Liver (tissue), 9 donors: ENCODE measurements around the gene TMPRSS6. TPM values are rescaled to one million over a fixed set of nuclear protein-coding genes. Genes with fewer than 3 reads are reported as not detected.

Experiments
- DNase-seq: peaks from one replicate; pipeline ENCODE4 v3.0.0-alpha.2; 2017; ENCODE audit warnings: low spot score
- H3K27ac ChIP-seq, 2 donors: one replicate each; pipeline ENCODE4 v1.7.0; 2013; ENCODE audit warnings: inconsistent platforms in 2 of 2, low read length in 2 of 2, control low read depth in 1 of 2, low read depth in 1 of 2, mild to moderate bottlenecking in 1 of 2
- H3K27me3 ChIP-seq, 4 donors: one replicate each; pipeline versions ENCODE4 v1.6.1 to v1.7.0; 2013; ENCODE audit warnings: low read length in 3 of 4, inconsistent platforms in 1 of 4, mild to moderate bottlenecking in 1 of 4, moderate library complexity in 1 of 4; ENCODE audit not compliant: control insufficient read depth in 4 of 4, insufficient read depth in 4 of 4
- H3K36me3 ChIP-seq, 4 donors: one replicate each; pipeline versions ENCODE4 v1.6.1 to v1.7.0; 2013; ENCODE audit warnings: low read length in 3 of 4, mild to moderate bottlenecking in 3 of 4, low read depth in 1 of 4, moderate library complexity in 1 of 4; ENCODE audit not compliant: control insufficient read depth in 4 of 4, insufficient read depth in 3 of 4
- H3K4me1 ChIP-seq, 4 donors: one replicate each; pipeline versions ENCODE4 v1.6.1 to v1.7.0; 2013; ENCODE audit warnings: low read length in 3 of 4, mild to moderate bottlenecking in 3 of 4, moderate library complexity in 1 of 4; ENCODE audit not compliant: control insufficient read depth in 4 of 4, insufficient read depth in 4 of 4
- H3K4me3 ChIP-seq, 3 donors: one replicate each; pipeline versions ENCODE4 v1.6.1 to v1.7.0; 2013; ENCODE audit warnings: low read length in 3 of 3, control low read depth in 1 of 3, low read depth in 1 of 3, mild to moderate bottlenecking in 1 of 3
- H3K9ac ChIP-seq, 2 donors: one replicate each; pipeline ENCODE4 v1.7.0; 2013; ENCODE audit warnings: low read length in 2 of 2, mild to moderate bottlenecking in 2 of 2, moderate library complexity in 2 of 2, control low read depth in 1 of 2, low read depth in 1 of 2
- H3K9me3 ChIP-seq, 4 donors: one replicate each; pipeline versions ENCODE4 v1.6.1 to v1.7.0; 2013; ENCODE audit warnings: low read length in 3 of 4; ENCODE audit not compliant: control insufficient read depth in 4 of 4
- ATF3 ChIP-seq: IDR thresholded peaks from 2 replicates; pipeline ENCODE4 v1.6.1; 2016; ENCODE audit warnings: antibody characterized with exemption
- EGR1 ChIP-seq, 2 donors: IDR thresholded peaks; 2 replicates each; pipeline ENCODE4 v1.6.1; 2016 to 2018; ENCODE audit warnings: antibody characterized with exemption in 2 of 2, low read depth in 2 of 2
- FOXA2 ChIP-seq: IDR thresholded peaks from 2 replicates; pipeline ENCODE4 v1.6.1; 2016; ENCODE audit warnings: antibody characterized with exemption
- GABPA ChIP-seq, 2 donors: IDR thresholded peaks in 1 of 2; conservative IDR thresholded peaks in 1 of 2; 2 replicates each; pipeline ENCODE4 v1.6.1; 2016; ENCODE audit warnings: antibody characterized with exemption in 2 of 2, mild to moderate bottlenecking in 1 of 2, moderate library complexity in 1 of 2
- HNF4A ChIP-seq, 2 donors: conservative IDR thresholded peaks; 2 replicates each; pipeline ENCODE4 v1.6.1; 2016; ENCODE audit warnings: antibody characterized with exemption in 2 of 2, mild to moderate bottlenecking in 2 of 2
- NR2F2 ChIP-seq: IDR thresholded peaks from 2 replicates; pipeline ENCODE4 v1.6.1; 2016; ENCODE audit warnings: antibody characterized with exemption
- RAD21 ChIP-seq, 2 donors: IDR thresholded peaks; 2 replicates each; pipeline ENCODE4 v1.6.1; 2016; ENCODE audit warnings: antibody characterized with exemption in 2 of 2, mild to moderate bottlenecking in 2 of 2
- REST ChIP-seq: IDR thresholded peaks from 2 replicates; pipeline ENCODE4 v1.6.1; 2016; ENCODE audit warnings: antibody characterized with exemption, mild to moderate bottlenecking
- RXRA ChIP-seq, 2 donors: IDR thresholded peaks; 2 replicates each; pipeline ENCODE4 v1.6.1; 2017 to 2018; ENCODE audit warnings: antibody characterized with exemption in 2 of 2, mild to moderate bottlenecking in 1 of 2
- SP1 ChIP-seq: IDR thresholded peaks from 2 replicates; pipeline ENCODE4 v1.6.1; 2018; ENCODE audit warnings: antibody characterized with exemption, mild to moderate bottlenecking
- TAF1 ChIP-seq: conservative IDR thresholded peaks from 2 replicates; pipeline ENCODE4 v1.6.1; 2016; ENCODE audit warnings: antibody characterized with exemption, mild to moderate bottlenecking
- YY1 ChIP-seq: IDR thresholded peaks from 2 replicates; pipeline ENCODE4 v1.6.1; 2016; ENCODE audit warnings: antibody characterized with exemption, mild to moderate bottlenecking
- WGBS: extraction: QIAGEN DNeasy Blood & Tissue Kit; methylation state at CpG from one replicate; pipeline ENCODE4 v1.1.7; 2013; 5-methylcytosine and 5-hydroxymethylcytosine counted together
- polyA plus RNA-seq, 2 donors: library from polyadenylated mRNA; stranded (reverse) in 1 of 2; unstranded in 1 of 2; fragments of 200-250 nt in 1 of 2; fragments of >200 nt in 1 of 2; fragmentation: Nextera tagmentation in 1 of 2; extraction: Ambion mirVana in 1 of 2; gene quantifications; one replicate each; pipeline versions ENCODE4 v1.2.1 to v1.2.3, GENCODE V29; 2013 to 2015
- total RNA-seq, 2 donors: library from RNA; depleted of rRNA; stranded (reverse); fragments of >200 nt; gene quantifications; one replicate each; pipeline ENCODE4 v1.2.3, GENCODE V29; 2014
- TF ChIP-seq, protein P1 (sequence below): IDR thresholded peaks from 2 replicates; pipeline ENCODE4 v1.6.1; 2016; ENCODE audit warnings: antibody characterized with exemption
- TF ChIP-seq, protein P2 (sequence below): IDR thresholded peaks from 2 replicates; pipeline ENCODE4 v1.6.1; 2016; ENCODE audit warnings: antibody characterized with exemption
- TF ChIP-seq, protein P3 (sequence below): fragments of 150-350 bp; IDR thresholded peaks from 2 replicates; pipeline ENCODE4 v1.5.1; 2017; ENCODE audit warnings: improper control_type of control experiment, low read depth, low read length; ENCODE audit not compliant: missing input control
- donor health status: healthy.
- donor health status: healthy.
- donor health status: healthy.
- donor health status: healthy.
- donor health status: healthy.

TMPRSS6 gene
- total and polyA plus RNA-seq, 4 donors: 12.6 to 47.1 (median 39.9) TPM

GRCh38 chr22:37046589-37046988 lies 62.9 kb downstream of the TMPRSS6 start:
- TF ChIP-seq, protein P1, sequence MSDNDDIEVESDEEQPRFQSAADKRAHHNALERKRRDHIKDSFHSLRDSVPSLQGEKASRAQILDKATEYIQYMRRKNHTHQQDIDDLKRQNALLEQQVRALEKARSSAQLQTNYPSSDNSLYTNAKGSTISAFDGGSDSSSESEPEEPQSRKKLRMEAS: no peak
- no peak for TF ChIP-seq HNF4A (conservative IDR thresholded peaks at IDR 0.05)
- 93% methylated on average over 6 of the region's 6 CpGs for WGBS
- no peaks in the 10 kb centered on the region for H3K36me3 ChIP-seq
- H3K4me3 ChIP-seq: no peak overlapping the region
- DNase-seq: no peak
- no peak overlapping the region for H3K27ac ChIP-seq
- H3K27me3 ChIP-seq: no peaks in the 10 kb centered on the region
- H3K9ac ChIP-seq: no peak overlapping the region
- H3K9me3 ChIP-seq: no peaks in the 10 kb centered on the region
- H3K4me1 ChIP-seq: peaks cover 5 to 27% (median 23%) of the 10 kb centered on the region in 4 donors

GRCh38 chr22:37045958-37046357 lies 63.6 kb downstream of the TMPRSS6 start:
- 51% methylated on average over 4 of the region's 4 CpGs for WGBS
- no peak overlapping the region for H3K27ac ChIP-seq
- TF ChIP-seq, protein P2, sequence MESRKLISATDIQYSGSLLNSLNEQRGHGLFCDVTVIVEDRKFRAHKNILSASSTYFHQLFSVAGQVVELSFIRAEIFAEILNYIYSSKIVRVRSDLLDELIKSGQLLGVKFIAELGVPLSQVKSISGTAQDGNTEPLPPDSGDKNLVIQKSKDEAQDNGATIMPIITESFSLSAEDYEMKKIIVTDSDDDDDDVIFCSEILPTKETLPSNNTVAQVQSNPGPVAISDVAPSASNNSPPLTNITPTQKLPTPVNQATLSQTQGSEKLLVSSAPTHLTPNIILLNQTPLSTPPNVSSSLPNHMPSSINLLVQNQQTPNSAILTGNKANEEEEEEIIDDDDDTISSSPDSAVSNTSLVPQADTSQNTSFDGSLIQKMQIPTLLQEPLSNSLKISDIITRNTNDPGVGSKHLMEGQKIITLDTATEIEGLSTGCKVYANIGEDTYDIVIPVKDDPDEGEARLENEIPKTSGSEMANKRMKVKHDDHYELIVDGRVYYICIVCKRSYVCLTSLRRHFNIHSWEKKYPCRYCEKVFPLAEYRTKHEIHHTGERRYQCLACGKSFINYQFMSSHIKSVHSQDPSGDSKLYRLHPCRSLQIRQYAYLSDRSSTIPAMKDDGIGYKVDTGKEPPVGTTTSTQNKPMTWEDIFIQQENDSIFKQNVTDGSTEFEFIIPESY: no peak
- TF ChIP-seq, protein P1: no peak
- no peak for TF ChIP-seq FOXA2
- TF ChIP-seq REST: no peak
- TF ChIP-seq RAD21 (IDR thresholded peaks at IDR 0.05): peak; percentile 57 to 64
- no peak for TF ChIP-seq NR2F2
- no peak for TF ChIP-seq RXRA (IDR thresholded peaks at IDR 0.05)
- no peak for TF ChIP-seq HNF4A (conservative IDR thresholded peaks at IDR 0.05)
- TF ChIP-seq EGR1 (IDR thresholded peaks at IDR 0.05; ENCODE audit: low read depth in 2 of 2): no peak
- TF ChIP-seq, protein P3, sequence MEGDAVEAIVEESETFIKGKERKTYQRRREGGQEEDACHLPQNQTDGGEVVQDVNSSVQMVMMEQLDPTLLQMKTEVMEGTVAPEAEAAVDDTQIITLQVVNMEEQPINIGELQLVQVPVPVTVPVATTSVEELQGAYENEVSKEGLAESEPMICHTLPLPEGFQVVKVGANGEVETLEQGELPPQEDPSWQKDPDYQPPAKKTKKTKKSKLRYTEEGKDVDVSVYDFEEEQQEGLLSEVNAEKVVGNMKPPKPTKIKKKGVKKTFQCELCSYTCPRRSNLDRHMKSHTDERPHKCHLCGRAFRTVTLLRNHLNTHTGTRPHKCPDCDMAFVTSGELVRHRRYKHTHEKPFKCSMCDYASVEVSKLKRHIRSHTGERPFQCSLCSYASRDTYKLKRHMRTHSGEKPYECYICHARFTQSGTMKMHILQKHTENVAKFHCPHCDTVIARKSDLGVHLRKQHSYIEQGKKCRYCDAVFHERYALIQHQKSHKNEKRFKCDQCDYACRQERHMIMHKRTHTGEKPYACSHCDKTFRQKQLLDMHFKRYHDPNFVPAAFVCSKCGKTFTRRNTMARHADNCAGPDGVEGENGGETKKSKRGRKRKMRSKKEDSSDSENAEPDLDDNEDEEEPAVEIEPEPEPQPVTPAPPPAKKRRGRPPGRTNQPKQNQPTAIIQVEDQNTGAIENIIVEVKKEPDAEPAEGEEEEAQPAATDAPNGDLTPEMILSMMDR: peak; percentile 29
- TF ChIP-seq SP1: no peak
- TF ChIP-seq ATF3: no peak
- TF ChIP-seq GABPA (IDR thresholded peaks at IDR 0.05 in 1 of 2, conservative IDR thresholded peaks at IDR 0.05 in 1 of 2): no peak
- no peak for TF ChIP-seq YY1
- no peak for TF ChIP-seq TAF1
- no peaks in the 10 kb centered on the region for H3K27me3 ChIP-seq
- no peak overlapping the region for H3K9ac ChIP-seq
- no peaks in the 10 kb centered on the region for H3K36me3 ChIP-seq
- no peak for DNase-seq
- no peak overlapping the region for H3K4me3 ChIP-seq
- no peaks in the 10 kb centered on the region for H3K9me3 ChIP-seq
- H3K4me1 ChIP-seq: peaks cover 5 to 27% (median 25%) of the 10 kb centered on the region in 4 donors
